Measurements from ENCODE around the gene ACOT8.

The ACOT8 gene

GRCh38 chr20:45897692-45898091 lies 40.5 kb upstream of the ACOT8 start:
- no peaks in the 10 kb centered on the region for H3K27me3 ChIP-seq (ENCODE audit: low read depth, low read length)
- H3K4me1 ChIP-seq (ENCODE audit: low read length) = no peaks in the 10 kb centered on the region
- no peak for TF ChIP-seq EZH2phosphoT487 (IDR thresholded peaks at IDR 0.05; ENCODE audit: low read depth)
- H4K20me1 ChIP-seq (ENCODE audit: insufficient read depth, low read length) = no peaks in the 10 kb centered on the region
- H3K79me2 ChIP-seq (ENCODE audit: low read length) = no peaks in the 10 kb centered on the region
- H3K27ac ChIP-seq (ENCODE audit: low read length) = no peak overlapping the region
- no peak overlapping the region for H2AFZ ChIP-seq (ENCODE audit: low read depth, low read length)
- no peak overlapping the region for H3K9ac ChIP-seq (ENCODE audit: low read length)
- no peak overlapping the region for H3K4me2 ChIP-seq (ENCODE audit: low read length)
- H3K9me3 ChIP-seq (ENCODE audit: insufficient read depth, low read length) = no peaks in the 10 kb centered on the region
- H3K4me3 ChIP-seq (ENCODE audit: low read length) = no peak overlapping the region
- H3K36me3 ChIP-seq (replicated peaks; ENCODE audit: low read depth, low read length) = peaks cover 18% of the 10 kb centered on the region

- no peak overlapping the region for H2AFZ ChIP-seq (ENCODE audit: low read depth, low read length)
- no peaks in the 10 kb centered on the region for H3K27me3 ChIP-seq (ENCODE audit: low read depth, low read length)
- H3K4me2 ChIP-seq (ENCODE audit: low read length) = no peak overlapping the region
- no peak overlapping the region for H3K9ac ChIP-seq (ENCODE audit: low read length)
- no peaks in the 10 kb centered on the region for H3K79me2 ChIP-seq (ENCODE audit: low read length)
- H3K36me3 ChIP-seq (replicated peaks; ENCODE audit: low read depth, low read length) = peaks cover 18% of the 10 kb centered on the region
- H3K9me3 ChIP-seq (ENCODE audit: insufficient read depth, low read length) = no peaks in the 10 kb centered on the region
- H4K20me1 ChIP-seq (ENCODE audit: insufficient read depth, low read length) = no peaks in the 10 kb centered on the region
- TF ChIP-seq EZH2phosphoT487 (IDR thresholded peaks at IDR 0.05; ENCODE audit: low read depth) = no peak
- no peak for TF ChIP-seq CTCF (IDR thresholded peaks at IDR 0.05; ENCODE audit: low read depth, low read length)
- H3K4me3 ChIP-seq (ENCODE audit: low read length) = no peak overlapping the region
- no peaks in the 10 kb centered on the region; the same call in 1 of the 2 replicates for H3K4me1 ChIP-seq (ENCODE audit: low read length)
- no peak overlapping the region for H3K27ac ChIP-seq (ENCODE audit: low read length)
Measured at GRCh38 chr20:45897289-45897688, 40.1 kb upstream of the ACOT8 start.

GRCh38 chr20:45896641-45897161 lies 39.5 kb upstream of the ACOT8 start:
- Histone ChIP-seq H3K36me3 (replicated peaks; ENCODE audit: low read depth, low read length) (peaks cover 18% of the 10 kb centered on the region), H3K9me3 (ENCODE audit: insufficient read depth, low read length) (no peaks in the 10 kb centered on the region), H3K27ac (ENCODE audit: low read length) (no peak overlapping the region), H3K4me1 (ENCODE audit: low read length) (peaks cover 6% of the 10 kb centered on the region), H3K4me3 (ENCODE audit: low read length) (no peak overlapping the region), H2AFZ (ENCODE audit: low read depth, low read length) (no peak overlapping the region), H3K79me2 (ENCODE audit: low read length) (no peaks in the 10 kb centered on the region), H3K4me2 (ENCODE audit: low read length) (no peak overlapping the region), H4K20me1 (ENCODE audit: insufficient read depth, low read length) (no peaks in the 10 kb centered on the region), H3K27me3 (ENCODE audit: low read depth, low read length) (no peaks in the 10 kb centered on the region), H3K9ac (ENCODE audit: low read length) (no peak overlapping the region)
- no peak for TF ChIP-seq CTCF (IDR thresholded peaks at IDR 0.05; ENCODE audit: low read depth, low read length)
- no peak for TF ChIP-seq EZH2phosphoT487 (IDR thresholded peaks at IDR 0.05; ENCODE audit: low read depth)

GRCh38 chr20:45894797-45895196 lies 37.6 kb upstream of the ACOT8 start:
- Histone ChIP-seq H2AFZ (ENCODE audit: low read depth, low read length) (no peak overlapping the region), H4K20me1 (ENCODE audit: insufficient read depth, low read length) (no peaks in the 10 kb centered on the region), H3K9ac (ENCODE audit: low read length) (no peak overlapping the region), H3K4me2 (ENCODE audit: low read length) (no peak overlapping the region), H3K9me3 (ENCODE audit: insufficient read depth, low read length) (no peaks in the 10 kb centered on the region), H3K27me3 (ENCODE audit: low read depth, low read length) (no peaks in the 10 kb centered on the region), H3K27ac (ENCODE audit: low read length) (no peak overlapping the region), H3K36me3 (replicated peaks; ENCODE audit: low read depth, low read length) (peaks cover 16% of the 10 kb centered on the region), H3K79me2 (ENCODE audit: low read length) (no peaks in the 10 kb centered on the region), H3K4me3 (ENCODE audit: low read length) (no peak overlapping the region), H3K4me1 (ENCODE audit: low read length) (peaks cover 11% of the 10 kb centered on the region)
- TF ChIP-seq EZH2phosphoT487 (IDR thresholded peaks at IDR 0.05; ENCODE audit: low read depth) = no peak
- no peak for TF ChIP-seq CTCF (IDR thresholded peaks at IDR 0.05; ENCODE audit: low read depth, low read length)
